ENCODE results near the gene UST. TPM values are rescaled to one million over a fixed set of nuclear protein-coding genes. Genes with fewer than 3 reads are reported as not detected.
A peak's percentile ranks its signal among the peaks of the same experiment; 100 is the strongest.
"Not testable (repeated sequence)": the region's sequence is repeated elsewhere in the genome, so short reads cannot be mapped to it uniquely, and the experiment has no call there.

UST gene
- total RNA-seq, 1 experiment from 2014 or later = 32.1 TPM

- peak overlapping the region; percentile 38; the same call in 1 of the 2 replicates for H3K27ac Mint-ChIP-seq
- ATAC-seq; POLR2A ChIA-PET; H3K9me3 Mint-ChIP-seq; H3K27me3 Mint-ChIP-seq (ENCODE audit: low read depth); H3K36me3 Mint-ChIP-seq: not testable (repeated sequence)
- TF ChIP-seq FOXP1 (CRISPR knock-in tag; IDR thresholded peaks at IDR 0.05; ENCODE audit: borderline replicate concordance) (peak; percentile 11; the same call in 1 of the 2 replicates), ZNF281 (CRISPR knock-in tag; IDR thresholded peaks at IDR 0.05) (0 out of 2 replicates have a peak, but pooled peaks have one; percentile 56)
- H3K4me1 Mint-ChIP-seq = peaks cover 82% of the 10 kb centered on the region
- DNase-seq (ENCODE audit: low spot score) = peak; percentile 60
- peak overlapping the region; percentile 22 for H3K4me3 Mint-ChIP-seq
- CTCF ChIA-PET = interaction anchor here (2.0 kb wide), 1 partner anchor 286 kb away, joined by 5 read pairs; no protein-coding TSS in a partner anchor
Observed at GRCh38 chr6:148864132-148864531, 117.3 kb downstream of the UST start.

- H3K27ac Mint-ChIP-seq = no peak overlapping the region
- TF ChIP-seq PRDM15 (CRISPR knock-in tag; IDR thresholded peaks at IDR 0.05) (no peak), FOXP1 (CRISPR knock-in tag; IDR thresholded peaks at IDR 0.05; ENCODE audit: borderline replicate concordance) (no peak), E2F4 (CRISPR knock-in tag; IDR thresholded peaks at IDR 0.05; ENCODE audit: borderline replicate concordance, low read depth) (no peak), CDX4 (CRISPR knock-in tag; IDR thresholded peaks at IDR 0.05; ENCODE audit: borderline replicate concordance) (no peak), GABPB1 (CRISPR knock-in tag; IDR thresholded peaks at IDR 0.05) (no peak), ZNF416 (CRISPR knock-in tag; IDR thresholded peaks at IDR 0.05) (no peak), HMGXB4 (CRISPR knock-in tag; IDR thresholded peaks at IDR 0.05) (no peak), NFE2L1 (CRISPR knock-in tag; IDR thresholded peaks at IDR 0.05) (no peak), ZNF138 (CRISPR knock-in tag; conservative IDR thresholded peaks at IDR 0.05) (no peak), ZSCAN18 (CRISPR knock-in tag; IDR thresholded peaks at IDR 0.05) (no peak), ZNF281 (CRISPR knock-in tag; IDR thresholded peaks at IDR 0.05) (no peak), AFF4 (CRISPR knock-in tag; IDR thresholded peaks at IDR 0.05; ENCODE audit: borderline replicate concordance) (no peak), OVOL2 (CRISPR knock-in tag; IDR thresholded peaks at IDR 0.05; ENCODE audit: borderline replicate concordance) (no peak), EMX1 (CRISPR knock-in tag; IDR thresholded peaks at IDR 0.05) (no peak)
- ATAC-seq = no peak
- ChIA-PET CTCF (interaction anchor here (2.0 kb wide), 1 partner anchor 287 kb away, joined by 5 read pairs; no protein-coding TSS in a partner anchor), POLR2A (no interaction called here)
- no peak for DNase-seq (ENCODE audit: low spot score)
- no peaks in the 10 kb centered on the region for H3K36me3 Mint-ChIP-seq
- peaks cover 85% of the 10 kb centered on the region for H3K4me1 Mint-ChIP-seq
- no peaks in the 10 kb centered on the region for H3K27me3 Mint-ChIP-seq (ENCODE audit: low read depth)
- 0 out of 2 replicates have a peak overlapping the region, but pooled peaks have one; percentile 5 for H3K4me3 Mint-ChIP-seq
- 0 out of 2 replicates have a peak, but pooled peaks cover 4% of the 10 kb centered on the region for H3K9me3 Mint-ChIP-seq
Observed at GRCh38 chr6:148864941-148865340, 118.1 kb downstream of the UST start.

Data from WTC11 (cell line).